ENCODE data around the gene ZCCHC7.

Gene ZCCHC7

DNA sequence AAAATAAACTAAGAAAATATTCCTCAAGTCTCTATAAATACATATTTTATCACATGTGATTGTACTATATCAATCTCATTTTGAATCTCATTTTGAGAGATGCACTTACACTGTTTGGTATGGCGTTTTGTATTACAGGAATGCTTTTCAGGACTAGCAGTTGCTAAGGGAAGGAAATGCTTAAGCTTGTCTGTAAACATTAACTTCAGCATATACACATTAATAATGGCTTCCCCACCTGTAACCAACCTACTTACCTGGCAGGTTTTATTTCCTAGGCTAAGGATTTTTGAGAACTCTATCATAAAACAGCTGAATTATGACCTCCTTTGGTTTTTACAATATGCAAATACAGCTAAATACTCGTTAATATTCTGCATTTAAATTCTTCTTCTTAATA, 161.2 kb downstream of the ZCCHC7 start:
- H3K27ac Mint-ChIP-seq: no peak overlapping the region
- no peak for TF ChIP-seq CTCF (IDR thresholded peaks at IDR 0.05)
- no peaks in the 10 kb centered on the region for H3K4me1 Mint-ChIP-seq
- no peaks in the 10 kb centered on the region for H3K36me3 Mint-ChIP-seq (ENCODE audit: low read depth)
- H3K9me3 Mint-ChIP-seq: no peaks in the 10 kb centered on the region
- H3K4me3 Mint-ChIP-seq: no peak overlapping the region
- no peak for DNase-seq
- H3K27me3 Mint-ChIP-seq (ENCODE audit: low read depth, poor library complexity): no peaks in the 10 kb centered on the region

- H3K27me3 Mint-ChIP-seq (ENCODE audit: low read depth, poor library complexity): no peaks in the 10 kb centered on the region
- H3K4me1 Mint-ChIP-seq: no peaks in the 10 kb centered on the region
- H3K4me3 Mint-ChIP-seq: no peak overlapping the region
- peaks cover 6% of the 10 kb centered on the region for H3K36me3 Mint-ChIP-seq (ENCODE audit: low read depth)
- no peak overlapping the region for H3K27ac Mint-ChIP-seq
- TF ChIP-seq CTCF (IDR thresholded peaks at IDR 0.05): no peak
- no peak for DNase-seq
- H3K9me3 Mint-ChIP-seq: no peaks in the 10 kb centered on the region
These were observed 163.5 kb downstream of the ZCCHC7 start for GRCh38 chr9:37283730-37284325.

- H3K36me3 Mint-ChIP-seq (ENCODE audit: low read depth): peaks cover 11% of the 10 kb centered on the region
- H3K27me3 Mint-ChIP-seq (ENCODE audit: low read depth, poor library complexity): no peaks in the 10 kb centered on the region
- no peak for DNase-seq
- H3K4me1 Mint-ChIP-seq: no peaks in the 10 kb centered on the region
- no peak for TF ChIP-seq CTCF (IDR thresholded peaks at IDR 0.05)
- H3K27ac Mint-ChIP-seq: no peak overlapping the region
- no peaks in the 10 kb centered on the region for H3K9me3 Mint-ChIP-seq
- H3K4me3 Mint-ChIP-seq: no peak overlapping the region
These were observed 164.3 kb downstream of the ZCCHC7 start for GRCh38 chr9:37284636-37285035.

- no peak overlapping the region for H3K27ac Mint-ChIP-seq
These were observed 166.3 kb downstream of the ZCCHC7 start for GRCh38 chr9:37286530-37287175.

GRCh38 chr9:37287317-37287716, 166.9 kb downstream of the ZCCHC7 start:
- Mint-ChIP-seq H3K27me3 (ENCODE audit: low read depth, poor library complexity) (no peaks in the 10 kb centered on the region), H3K4me3 (no peak overlapping the region), H3K4me1 (no peaks in the 10 kb centered on the region), H3K9me3 (no peaks in the 10 kb centered on the region), H3K27ac (no peak overlapping the region), H3K36me3 (ENCODE audit: low read depth) (peaks cover 11% of the 10 kb centered on the region)
- no peak for DNase-seq
- TF ChIP-seq CTCF (IDR thresholded peaks at IDR 0.05): no peak

More at GRCh38 chr9:37286530-37287175, 166.3 kb downstream of the ZCCHC7 start:
- no peak for TF ChIP-seq CTCF (IDR thresholded peaks at IDR 0.05)
- Mint-ChIP-seq H3K4me3 (no peak overlapping the region), H3K9me3 (no peaks in the 10 kb centered on the region), H3K27me3 (ENCODE audit: low read depth, poor library complexity) (no peaks in the 10 kb centered on the region), H3K4me1 (no peaks in the 10 kb centered on the region), H3K36me3 (ENCODE audit: low read depth) (peaks cover 11% of the 10 kb centered on the region)
- DNase-seq: no peak

GRCh38 chr9:37289631-37290030, 169.3 kb downstream of the ZCCHC7 start:
- peaks cover 11% of the 10 kb centered on the region for H3K36me3 Mint-ChIP-seq (ENCODE audit: low read depth)
- no peak overlapping the region for H3K4me3 Mint-ChIP-seq
- peak overlapping the region; percentile 19 for H3K27ac Mint-ChIP-seq
- no peaks in the 10 kb centered on the region for H3K27me3 Mint-ChIP-seq (ENCODE audit: low read depth, poor library complexity)
- H3K9me3 Mint-ChIP-seq: no peaks in the 10 kb centered on the region
- no peaks in the 10 kb centered on the region for H3K4me1 Mint-ChIP-seq
- no peak for TF ChIP-seq CTCF (IDR thresholded peaks at IDR 0.05)
- DNase-seq: no peak
